ENCODE data around the gene TEK. TPM values are rescaled to one million over a fixed set of nuclear protein-coding genes. Genes with fewer than 3 reads are reported as not detected.

Gene TEK
- total RNA-seq, 1 donor: 8.3 TPM

GRCh38 chr9:27125030-27125429 lies 16.0 kb downstream of the TEK start:
- TF ChIP-seq CTCF (IDR thresholded peaks at IDR 0.05; ENCODE audit: extremely low read depth, low read depth, low read length): no peak
- Histone ChIP-seq H3K27ac (ENCODE audit: low read depth, low read length) (peak overlapping the region; percentile 57), H3K4me3 (ENCODE audit: insufficient read depth, low read length) (peak overlapping the region; percentile 11), H3K4me1 (ENCODE audit: insufficient read depth, low read length) (peaks cover 26% of the 10 kb centered on the region), H3K79me2 (ENCODE audit: insufficient read depth, low read length) (no peaks in the 10 kb centered on the region), H3K4me2 (ENCODE audit: insufficient read depth, low read length) (peak overlapping the region; percentile 52), H3K9me3 (ENCODE audit: low read depth, low read length) (no peaks in the 10 kb centered on the region), H3K36me3 (ENCODE audit: insufficient read depth, low read length) (no peaks in the 10 kb centered on the region), H2AFZ (ENCODE audit: low read length) (peak overlapping the region; percentile 57), H3K27me3 (ENCODE audit: insufficient read depth, low read length) (no peaks in the 10 kb centered on the region), H4K20me1 (ENCODE audit: insufficient read depth, low read length) (no peaks in the 10 kb centered on the region)
- peak; percentile 66 for DNase-seq (ENCODE audit: insufficient read length, low spot score, missing footprints)

- H4K20me1 ChIP-seq (ENCODE audit: insufficient read depth, low read length): no peaks in the 10 kb centered on the region
- H2AFZ ChIP-seq (ENCODE audit: low read length): no peak overlapping the region
- no peaks in the 10 kb centered on the region for H3K27me3 ChIP-seq (ENCODE audit: insufficient read depth, low read length)
- peaks cover 26% of the 10 kb centered on the region for H3K4me1 ChIP-seq (ENCODE audit: insufficient read depth, low read length)
- H3K9me3 ChIP-seq (ENCODE audit: low read depth, low read length): no peaks in the 10 kb centered on the region
- DNase-seq (ENCODE audit: insufficient read length, low spot score, missing footprints): no peak
- no peak overlapping the region for H3K4me2 ChIP-seq (ENCODE audit: insufficient read depth, low read length)
- no peaks in the 10 kb centered on the region for H3K79me2 ChIP-seq (ENCODE audit: insufficient read depth, low read length)
- no peak overlapping the region for H3K4me3 ChIP-seq (ENCODE audit: insufficient read depth, low read length)
- H3K27ac ChIP-seq (ENCODE audit: low read depth, low read length): no peak overlapping the region
- no peaks in the 10 kb centered on the region for H3K36me3 ChIP-seq (ENCODE audit: insufficient read depth, low read length)
- TF ChIP-seq CTCF (IDR thresholded peaks at IDR 0.05; ENCODE audit: extremely low read depth, low read depth, low read length): no peak
Observed at GRCh38 chr9:27125936-27126335, 16.9 kb downstream of the TEK start.

- Histone ChIP-seq H3K79me2 (ENCODE audit: insufficient read depth, low read length) (no peaks in the 10 kb centered on the region), H3K4me3 (ENCODE audit: insufficient read depth, low read length) (no peak overlapping the region), H4K20me1 (ENCODE audit: insufficient read depth, low read length) (no peaks in the 10 kb centered on the region), H2AFZ (ENCODE audit: low read length) (no peak overlapping the region), H3K4me2 (ENCODE audit: insufficient read depth, low read length) (no peak overlapping the region), H3K4me1 (ENCODE audit: insufficient read depth, low read length) (peaks cover 26% of the 10 kb centered on the region), H3K9me3 (ENCODE audit: low read depth, low read length) (no peaks in the 10 kb centered on the region), H3K27ac (ENCODE audit: low read depth, low read length) (no peak overlapping the region), H3K27me3 (ENCODE audit: insufficient read depth, low read length) (no peaks in the 10 kb centered on the region), H3K36me3 (ENCODE audit: insufficient read depth, low read length) (no peaks in the 10 kb centered on the region)
- TF ChIP-seq CTCF (IDR thresholded peaks at IDR 0.05; ENCODE audit: extremely low read depth, low read depth, low read length): no peak
- no peak for DNase-seq (ENCODE audit: insufficient read length, low spot score, missing footprints)
Observed at GRCh38 chr9:27126670-27127069, 17.6 kb downstream of the TEK start.

GRCh38 chr9:27129221-27129620 lies 20.2 kb downstream of the TEK start:
- Histone ChIP-seq H3K27me3 (ENCODE audit: insufficient read depth, low read length) (no peaks in the 10 kb centered on the region), H3K9me3 (ENCODE audit: low read depth, low read length) (no peaks in the 10 kb centered on the region), H3K4me3 (ENCODE audit: insufficient read depth, low read length) (no peak overlapping the region), H3K4me1 (ENCODE audit: insufficient read depth, low read length) (peaks cover 20% of the 10 kb centered on the region), H3K36me3 (ENCODE audit: insufficient read depth, low read length) (no peaks in the 10 kb centered on the region), H3K27ac (ENCODE audit: low read depth, low read length) (no peak overlapping the region), H2AFZ (ENCODE audit: low read length) (no peak overlapping the region), H3K79me2 (ENCODE audit: insufficient read depth, low read length) (no peaks in the 10 kb centered on the region), H4K20me1 (ENCODE audit: insufficient read depth, low read length) (no peaks in the 10 kb centered on the region), H3K4me2 (ENCODE audit: insufficient read depth, low read length) (no peak overlapping the region)
- no peak for TF ChIP-seq CTCF (IDR thresholded peaks at IDR 0.05; ENCODE audit: extremely low read depth, low read depth, low read length)
- no peak for DNase-seq (ENCODE audit: insufficient read length, low spot score, missing footprints)
